MCF 10A (cell line): ENCODE data around the gene ALDH7A1. TPM values are rescaled to one million over a fixed set of nuclear protein-coding genes. Genes with fewer than 3 reads are reported as not detected.

Source experiments
- BruUV-seq: library from RNA; stranded (reverse); fragments of 400-500 nt; replicated peaks from 2 replicates; lab custom pipeline; 2021; lab: Mats Ljungman, UMichigan
- CTCF ChIA-PET: fragments of 300-600 bp; sonication (Branson Sonifier 250); formaldehyde crosslinking; extraction: SDS; loops from one replicate; lab custom pipeline; 2021; ENCODE audit warnings: antibody characterized with exemption, inconsistent platforms; lab: Yijun Ruan, JAX
- POLR2A ChIA-PET: fragments of 300-600, 350-650 bp; sonication (Branson Sonifier 250); formaldehyde crosslinking; extraction: SDS; loops from one replicate; lab custom pipeline; 2020; ENCODE audit warnings: antibody characterized with exemption, inconsistent platforms; lab: Yijun Ruan, JAX
- DNase-seq: peaks from one replicate; pipeline ENCODE4 v3.0.0-alpha.2; 2018; ENCODE audit not compliant: unreplicated experiment
- H3K27ac Mint-ChIP-seq: one replicate; pipeline ENCODE4 v1.8.0; 2022; ENCODE audit warnings: mild to moderate bottlenecking, low read depth, mixed read lengths; ENCODE audit not compliant: unreplicated experiment
- H3K27me3 Mint-ChIP-seq: one replicate; pipeline ENCODE4 v1.8.0; 2022; ENCODE audit warnings: mixed read lengths; ENCODE audit not compliant: insufficient read depth, unreplicated experiment
- H3K36me3 Mint-ChIP-seq: one replicate; pipeline ENCODE4 v1.8.0; 2022; ENCODE audit warnings: mild to moderate bottlenecking, moderate library complexity, mixed read lengths; ENCODE audit not compliant: insufficient read depth, unreplicated experiment
- H3K4me1 Mint-ChIP-seq: one replicate; pipeline ENCODE4 v1.8.0; 2022; ENCODE audit warnings: mixed read lengths; ENCODE audit not compliant: insufficient read depth, unreplicated experiment
- H3K4me3 Mint-ChIP-seq: one replicate; pipeline ENCODE4 v1.8.0; 2022; ENCODE audit warnings: mild to moderate bottlenecking, moderate library complexity, mixed read lengths; ENCODE audit not compliant: unreplicated experiment
- H3K9me3 Mint-ChIP-seq: one replicate; pipeline ENCODE4 v1.8.0; 2022; ENCODE audit warnings: mixed read lengths; ENCODE audit not compliant: unreplicated experiment
- intact Hi-C: fragments of 100-400 bp; cut with micrococcal nuclease; formaldehyde crosslinking; loops from 2 replicates; pipeline ENCODE4 v1.14.1; 2022
- total RNA-seq: library from RNA; stranded (reverse); gene quantifications from 2 replicates; pipeline ENCODE4 v1.2.3, GENCODE V29; 2022
- TF ChIP-seq, protein P1 (sequence below): fragments of 200-600 bp; IDR thresholded peaks from one replicate; pipeline ENCODE4 v1.8.0; 2022; ENCODE audit warnings: antibody characterized with exemption, mild to moderate bottlenecking; ENCODE audit not compliant: unreplicated experiment

ALDH7A1 gene
- total RNA-seq, 1 experiment from 2014 or later, result 89.1 TPM

DNA sequence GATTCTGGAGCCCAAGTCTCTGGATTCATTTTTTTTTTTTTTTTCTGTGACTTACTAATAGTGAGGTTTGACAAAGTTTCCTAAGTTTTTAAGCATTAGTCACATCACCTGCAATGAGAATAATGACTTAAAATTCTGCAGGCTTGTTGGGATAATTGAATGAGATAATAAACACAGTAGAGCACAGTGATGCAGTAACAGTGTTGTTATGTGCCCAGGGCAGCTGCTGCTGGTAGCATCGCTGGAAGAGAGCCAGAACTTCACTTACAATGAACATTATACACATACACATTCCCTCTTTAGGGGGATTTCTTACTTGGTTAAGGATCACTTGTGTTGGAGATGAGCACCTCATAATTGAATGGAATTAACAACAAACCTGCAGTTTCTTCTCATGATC, 78.9 kb downstream of the ALDH7A1 start:
- no TSS peak for BruUV-seq
- Mint-ChIP-seq H3K9me3 (no peaks in the 10 kb centered on the region), H3K27me3 (no peaks in the 10 kb centered on the region), H3K27ac (peak overlapping the region; percentile 44), H3K36me3 (no peaks in the 10 kb centered on the region), H3K4me1 (peaks cover 26% of the 10 kb centered on the region), H3K4me3 (no peak overlapping the region)
- intact Hi-C loops, result loop anchor here (5.0 kb wide), 1 partner anchor 1109 kb away; no protein-coding TSS in a partner anchor
- DNase-seq, result peak; percentile 63
- ChIA-PET POLR2A (interaction anchor here (0.6 to 6.3 kb wide), 13 partner anchors 11 to 231 kb away, joined by 3 to 50 read pairs (median 5); partner anchors contain the start of genes ALDH7A1 and GRAMD2B), CTCF (interaction anchor here (0.6 to 2.9 kb wide), 6 partner anchors 16 to 1869 kb away, joined by 3 to 11 read pairs (median 6); no protein-coding TSS in a partner anchor)
- TF ChIP-seq, protein P1, sequence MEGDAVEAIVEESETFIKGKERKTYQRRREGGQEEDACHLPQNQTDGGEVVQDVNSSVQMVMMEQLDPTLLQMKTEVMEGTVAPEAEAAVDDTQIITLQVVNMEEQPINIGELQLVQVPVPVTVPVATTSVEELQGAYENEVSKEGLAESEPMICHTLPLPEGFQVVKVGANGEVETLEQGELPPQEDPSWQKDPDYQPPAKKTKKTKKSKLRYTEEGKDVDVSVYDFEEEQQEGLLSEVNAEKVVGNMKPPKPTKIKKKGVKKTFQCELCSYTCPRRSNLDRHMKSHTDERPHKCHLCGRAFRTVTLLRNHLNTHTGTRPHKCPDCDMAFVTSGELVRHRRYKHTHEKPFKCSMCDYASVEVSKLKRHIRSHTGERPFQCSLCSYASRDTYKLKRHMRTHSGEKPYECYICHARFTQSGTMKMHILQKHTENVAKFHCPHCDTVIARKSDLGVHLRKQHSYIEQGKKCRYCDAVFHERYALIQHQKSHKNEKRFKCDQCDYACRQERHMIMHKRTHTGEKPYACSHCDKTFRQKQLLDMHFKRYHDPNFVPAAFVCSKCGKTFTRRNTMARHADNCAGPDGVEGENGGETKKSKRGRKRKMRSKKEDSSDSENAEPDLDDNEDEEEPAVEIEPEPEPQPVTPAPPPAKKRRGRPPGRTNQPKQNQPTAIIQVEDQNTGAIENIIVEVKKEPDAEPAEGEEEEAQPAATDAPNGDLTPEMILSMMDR, result no peak

DNA sequence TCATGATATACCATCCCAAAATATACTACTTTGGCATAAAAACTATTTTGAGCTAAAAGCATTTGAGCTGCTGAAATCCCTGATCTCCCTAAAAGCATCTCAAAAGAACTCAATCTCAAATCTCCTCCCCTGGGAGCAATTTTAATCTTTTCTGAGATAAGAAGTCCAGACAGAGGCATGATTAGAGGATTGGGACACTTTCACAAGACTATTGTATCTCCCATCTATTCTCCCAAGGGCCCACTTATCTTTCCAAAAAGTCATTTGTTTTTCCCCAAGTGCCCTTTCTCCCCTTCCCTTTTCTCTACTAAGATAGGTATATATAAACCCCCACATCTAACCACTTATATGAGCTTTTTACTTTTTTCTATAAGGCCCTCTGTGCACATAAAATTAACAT, 79.7 kb downstream of the ALDH7A1 start:
- DNase-seq, result no peak
- H3K4me3 Mint-ChIP-seq, result no peak overlapping the region
- H3K9me3 Mint-ChIP-seq, result no peaks in the 10 kb centered on the region
- intact Hi-C loops, result loop anchor here (5.0 kb wide), 1 partner anchor 1108 kb away; no protein-coding TSS in a partner anchor
- BruUV-seq, result no TSS peak
- H3K4me1 Mint-ChIP-seq, result peaks cover 26% of the 10 kb centered on the region
- TF ChIP-seq, protein P1, result no peak
- H3K27me3 Mint-ChIP-seq, result no peaks in the 10 kb centered on the region
- H3K27ac Mint-ChIP-seq, result peak overlapping the region; percentile 44
- H3K36me3 Mint-ChIP-seq, result no peaks in the 10 kb centered on the region
- ChIA-PET CTCF (interaction anchor here (0.6 to 2.9 kb wide), 5 partner anchors 15 to 1868 kb away, joined by 3 to 11 read pairs (median 8); no protein-coding TSS in a partner anchor), POLR2A (interaction anchor here (0.9 to 4.5 kb wide), 4 partner anchors 15 to 81 kb away, joined by 3 to 23 read pairs (median 8); partner anchors contain the start of gene ALDH7A1)

DNA sequence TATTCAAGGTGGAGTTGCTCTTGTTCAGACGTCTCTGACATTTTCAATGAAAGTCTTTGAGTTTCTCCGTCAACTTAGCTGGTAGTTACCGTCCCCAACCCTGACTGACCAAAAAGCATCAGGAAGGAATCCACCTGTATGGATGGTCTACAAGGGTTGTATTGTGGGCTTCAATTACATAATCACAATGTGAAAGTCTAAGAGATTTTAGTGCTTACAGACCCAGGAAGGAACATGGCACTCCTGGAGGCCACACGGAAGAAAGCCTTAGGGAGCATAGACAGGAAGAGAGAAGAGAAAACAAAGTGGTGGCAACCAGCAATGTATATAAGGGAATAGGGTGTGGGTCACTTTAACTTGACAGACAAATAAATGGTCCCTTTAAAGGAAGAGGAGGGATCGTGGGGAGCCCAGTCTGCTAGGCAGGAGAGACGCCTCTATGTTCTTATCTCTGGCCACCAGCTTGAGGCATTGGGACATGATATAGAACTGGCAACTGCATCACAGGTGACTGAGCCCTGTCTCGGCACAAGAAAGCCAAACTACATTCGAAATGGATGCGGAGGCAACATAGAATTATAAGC, 80.4 kb downstream of the ALDH7A1 start:
- Mint-ChIP-seq H3K4me3 (no peak overlapping the region), H3K4me1 (peaks cover 21% of the 10 kb centered on the region), H3K27ac (no peak overlapping the region), H3K9me3 (no peaks in the 10 kb centered on the region), H3K27me3 (no peaks in the 10 kb centered on the region), H3K36me3 (no peaks in the 10 kb centered on the region)
- DNase-seq, result no peak
- TF ChIP-seq, protein P1, result no peak
- intact Hi-C loops, result loop anchor here (5.0 kb wide), 1 partner anchor 1107 kb away; no protein-coding TSS in a partner anchor
- no TSS peak for BruUV-seq
- POLR2A ChIA-PET, result interaction anchor here (2.5 kb wide), 1 partner anchor 80 kb away, joined by 11 read pairs; the partner anchor contains the start of gene ALDH7A1
- CTCF ChIA-PET, result interaction anchor here (1.5 to 2.9 kb wide), 2 partner anchors 15 to 20 kb away, joined by 8 to 11 read pairs; no protein-coding TSS in a partner anchor

DNA sequence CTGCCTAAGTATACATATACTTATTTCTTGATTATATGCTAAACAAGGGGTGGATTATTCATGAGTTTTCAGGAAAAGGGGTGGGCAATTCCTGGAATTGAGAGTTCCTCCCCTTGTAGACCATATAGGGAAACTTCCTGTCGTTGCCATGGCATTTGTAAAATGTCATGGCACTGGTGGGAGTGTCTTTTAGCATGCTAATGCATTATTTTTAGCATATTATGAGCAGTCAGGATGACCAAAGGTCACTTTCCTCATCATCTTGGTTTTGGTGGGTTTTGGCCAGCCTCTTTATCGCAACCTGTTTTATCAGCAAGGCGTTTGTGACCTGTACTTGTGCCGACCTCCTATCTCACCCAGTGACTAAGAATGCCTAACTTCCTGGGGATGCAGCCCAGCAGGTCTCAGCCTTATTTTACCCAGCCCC, 80.9 kb downstream of the ALDH7A1 start:
- POLR2A ChIA-PET, result no interaction called here
- no peak overlapping the region for H3K27ac Mint-ChIP-seq
- TF ChIP-seq, protein P1, result no peak
- H3K4me1 Mint-ChIP-seq, result peaks cover 19% of the 10 kb centered on the region
- no peaks in the 10 kb centered on the region for H3K36me3 Mint-ChIP-seq
- CTCF ChIA-PET, result interaction anchor here (2.9 kb wide), 1 partner anchor 14 kb away, joined by 11 read pairs; no protein-coding TSS in a partner anchor
- H3K4me3 Mint-ChIP-seq, result no peak overlapping the region
- no peaks in the 10 kb centered on the region for H3K27me3 Mint-ChIP-seq
- DNase-seq, result no peak
- intact Hi-C loops, result no loop called here
- no TSS peak for BruUV-seq
- no peaks in the 10 kb centered on the region for H3K9me3 Mint-ChIP-seq
